Measurements from ENCODE around the gene DLX3.

Gene DLX3

GRCh38 chr17:49952912-49953497, 42.0 kb downstream of the DLX3 start:
- no peak for FAIRE-seq

GRCh38 chr17:49952209-49952911, 42.7 kb downstream of the DLX3 start:
- FAIRE-seq, result no peak

DNA sequence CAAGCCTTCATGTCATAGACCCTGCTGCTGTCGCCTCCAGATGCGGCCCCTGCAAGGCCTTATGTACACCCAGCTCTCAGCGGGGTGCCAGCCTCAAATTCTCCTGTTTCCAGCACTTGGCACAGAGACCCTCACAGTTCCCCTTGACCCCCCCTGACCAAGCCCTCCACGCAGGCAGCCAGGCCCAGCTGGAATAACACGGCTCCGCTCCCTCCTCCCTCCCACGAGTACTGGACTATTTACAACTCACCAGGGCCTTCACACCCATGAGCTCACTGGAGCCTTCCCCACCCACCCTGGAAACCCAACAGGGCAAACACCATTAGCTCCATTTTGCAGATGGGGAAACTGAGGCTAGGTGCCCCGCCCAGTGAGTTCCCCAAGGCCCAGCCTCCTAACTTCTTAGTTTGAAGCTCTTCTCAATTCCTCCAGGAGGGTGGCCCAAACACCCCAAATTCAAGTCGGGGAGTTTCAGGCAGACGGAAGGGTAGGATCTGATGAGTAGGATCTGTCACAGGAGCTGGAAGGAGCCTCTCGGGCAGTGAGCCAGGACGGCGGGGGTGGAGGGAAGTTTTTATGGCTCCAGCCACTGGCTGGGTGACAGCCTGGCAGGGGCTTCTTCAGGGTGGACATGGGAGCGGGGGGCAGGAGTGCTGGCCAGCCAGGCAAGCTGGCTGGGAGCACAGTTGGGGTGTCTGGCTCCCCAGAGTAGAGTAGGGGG, 43.5 kb downstream of the DLX3 start:
- FAIRE-seq, result no peak

DNA sequence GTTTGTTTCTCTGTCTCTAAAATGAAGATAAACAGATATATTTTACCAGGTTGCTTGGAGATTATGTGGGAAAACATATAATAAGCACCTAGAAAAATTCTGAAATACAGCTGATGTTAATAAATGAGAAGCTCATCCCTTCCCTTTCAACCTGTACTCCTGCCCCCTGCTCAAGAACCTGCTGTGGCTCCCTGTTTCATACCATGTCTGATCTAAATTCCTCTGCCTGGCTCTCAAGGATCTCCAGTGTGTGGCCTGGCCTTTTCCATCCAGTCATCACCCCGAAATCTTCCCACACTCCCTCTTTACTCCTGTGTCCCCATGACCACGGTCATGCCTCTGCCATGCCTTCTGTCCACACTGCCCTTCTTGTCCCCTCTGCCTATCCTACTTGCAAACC, 45.4 kb downstream of the DLX3 start:
- no peak for FAIRE-seq

- FAIRE-seq, result no peak
These were observed 48.0 kb downstream of the DLX3 start for GRCh38 chr17:49946964-49947584.

DNA sequence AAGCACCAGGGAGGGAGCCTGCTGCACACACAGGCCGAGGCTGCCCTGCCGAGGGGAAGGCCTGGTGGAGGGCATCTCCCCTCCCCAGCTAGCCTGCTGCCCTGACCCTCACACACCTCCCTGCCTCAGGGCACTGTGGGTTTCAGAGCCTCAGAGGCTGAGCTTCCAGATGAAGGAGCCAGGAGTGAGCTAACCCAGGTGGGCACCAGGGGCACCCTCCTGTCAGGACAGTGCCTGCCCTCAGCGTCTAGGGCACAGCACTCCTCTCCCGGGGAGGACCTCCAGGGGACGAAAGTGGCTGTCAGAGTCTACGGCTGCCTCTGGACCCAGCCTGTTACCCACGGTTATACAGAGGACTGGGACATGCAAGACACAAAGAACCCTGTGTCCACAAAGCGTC, 48.8 kb downstream of the DLX3 start:
- no peak for FAIRE-seq

GRCh38 chr17:49944273-49944870, 50.7 kb downstream of the DLX3 start:
- FAIRE-seq, result no peak

DNA sequence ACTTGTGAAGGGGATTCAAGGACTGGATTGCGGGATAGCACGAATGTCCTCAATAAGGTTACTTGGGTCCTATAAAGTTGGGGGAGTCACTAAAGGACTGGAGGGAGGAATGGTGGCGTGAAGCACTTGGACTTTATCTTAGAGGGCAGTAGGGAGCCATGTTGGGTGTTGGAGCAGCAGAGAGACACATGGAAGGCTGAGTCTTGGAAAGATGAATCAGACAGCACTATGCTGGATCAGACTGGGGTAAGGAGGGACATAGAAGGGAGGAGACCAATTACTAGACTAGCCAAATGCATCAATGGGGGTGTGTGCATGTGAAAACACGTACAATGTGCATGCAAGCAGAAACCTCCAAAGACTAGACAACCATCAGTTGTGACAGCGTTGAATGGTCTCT, 52.1 kb downstream of the DLX3 start:
- no peak for FAIRE-seq

- FAIRE-seq, result no peak
These were observed 53.6 kb downstream of the DLX3 start for GRCh38 chr17:49941427-49941826.

Data from A204.1 (cell line).